K562 (cell line): Measurements from ENCODE around the gene OR2V2. TPM values are rescaled to one million over a fixed set of nuclear protein-coding genes. Genes with fewer than 3 reads are reported as not detected.

ENCODE experiments used
- ATF4 ChIP-seq: fragments of 450-650 bp; formaldehyde crosslinking; IDR thresholded peaks from 2 replicates; pipeline ENCODE4 v1.4.0; 2022; ENCODE audit warnings: mild to moderate bottlenecking, moderate library complexity
- ATF7 ChIP-seq: fragments of 450-650 bp; IDR thresholded peaks from 2 replicates; pipeline ENCODE4 v1.7.1; 2014; ENCODE audit warnings: mild to moderate bottlenecking, moderate library complexity
- CTBP1 ChIP-seq: fragments of 450-650 bp; IDR thresholded peaks from 2 replicates; pipeline ENCODE4 v1.6.1; 2016; ENCODE audit warnings: borderline replicate concordance
- CXXC5 ChIP-seq: fragments of 250-450 bp; sonication (Bioruptor Pico); IDR thresholded peaks from 2 replicates; pipeline ENCODE4 v1.8.0; 2022; ENCODE audit warnings: inconsistent platforms, mild to moderate bottlenecking, moderate library complexity
- FOXA1 ChIP-seq: fragments of 450-650 bp; IDR thresholded peaks from 2 replicates; pipeline ENCODE4 v1.6.1; 2016; ENCODE audit warnings: mild to moderate bottlenecking, borderline replicate concordance
- FOXK2 ChIP-seq, 2 experiments: fragments of 450-650 bp; IDR thresholded peaks in 1 of 2; conservative IDR thresholded peaks in 1 of 2; 2 replicates each; pipeline ENCODE4 v1.6.1; 2016; ENCODE audit warnings: low read depth in 2 of 2, mild to moderate bottlenecking in 1 of 2
- FUS ChIP-seq: fragments of 200-400 bp; formaldehyde crosslinking; optimal IDR thresholded peaks from 2 replicates; pipeline ENCODE3; 2017; ENCODE audit warnings: low read depth, low read length
- MCM3 ChIP-seq: fragments of 450-650 bp; IDR thresholded peaks from 2 replicates; pipeline ENCODE4 v1.6.1; 2016
- MLX ChIP-seq, 2 experiments: fragments of 450-650 bp in 1 of 2; sonication (generic) in 1 of 2; formaldehyde crosslinking; conservative IDR thresholded peaks; 2 replicates each; pipeline versions ENCODE4 v1.4.0 to v1.8.1; 2020 to 2022; ENCODE audit warnings: mild to moderate bottlenecking in 1 of 2, missing genetic modification reagents in 1 of 2
- NFIC ChIP-seq: fragments of 450-650 bp; IDR thresholded peaks from 2 replicates; pipeline ENCODE4 v1.6.1; 2017; ENCODE audit warnings: mild to moderate bottlenecking, inconsistent platforms
- NR1H2 ChIP-seq: sonication (generic); formaldehyde crosslinking; IDR thresholded peaks from 2 replicates; pipeline ENCODE4 v1.4.0; 2020; ENCODE audit warnings: mild to moderate bottlenecking, missing genetic modification reagents
- NR2F6 ChIP-seq: fragments of 450-650 bp; formaldehyde crosslinking; IDR thresholded peaks from 2 replicates; pipeline ENCODE4 v1.4.0; 2020; ENCODE audit warnings: mild to moderate bottlenecking
- POLR3G ChIP-seq: IDR thresholded peaks from 2 replicates; pipeline ENCODE4 v1.6.1; 2011; ENCODE audit not compliant: insufficient read length, insufficient replicate concordance; ENCODE audit errors: extremely low read depth
- SIRT6 ChIP-seq: IDR thresholded peaks from one replicate; pipeline ENCODE4 v1.6.1; 2012; ENCODE audit warnings: low read depth, mild to moderate bottlenecking, control low read depth, inconsistent platforms, low read length, moderate library complexity
- SMAD4 ChIP-seq: fragments of 250-450 bp; sonication (Bioruptor Pico); conservative IDR thresholded peaks from 2 replicates; pipeline ENCODE4 v1.8.0; 2021; ENCODE audit warnings: inconsistent platforms, mild to moderate bottlenecking, moderate library complexity
- SMARCE1 ChIP-seq: fragments of 450-650 bp; IDR thresholded peaks from 2 replicates; pipeline ENCODE4 v1.7.1; 2016; ENCODE audit warnings: mild to moderate bottlenecking
- THRA ChIP-seq: fragments of 450-650 bp; IDR thresholded peaks from 2 replicates; pipeline ENCODE4 v1.6.1; 2017; ENCODE audit warnings: mild to moderate bottlenecking, moderate library complexity
- ZNF232 ChIP-seq: sonication (generic); formaldehyde crosslinking; IDR thresholded peaks from 2 replicates; pipeline ENCODE4 v1.8.0; 2022; ENCODE audit warnings: mild to moderate bottlenecking, missing genetic modification reagents
- ZNF316 ChIP-seq: fragments of 450-650 bp; IDR thresholded peaks from 2 replicates; pipeline ENCODE4 v1.6.1; 2016
- ZNF444 ChIP-seq: fragments of 250-450 bp; sonication (Bioruptor Pico); IDR thresholded peaks from 2 replicates; pipeline ENCODE4 v1.4.0; 2020; ENCODE audit warnings: mild to moderate bottlenecking, moderate library complexity
- ZNF551 ChIP-seq: fragments of 250-450 bp; sonication (Bioruptor Pico); IDR thresholded peaks from 2 replicates; pipeline ENCODE4 v1.5.0; 2021; ENCODE audit warnings: mild to moderate bottlenecking, moderate library complexity
- polyA plus RNA-seq, 8 experiments: library from polyadenylated mRNA; depleted of rRNA in 4 of 8; stranded (reverse) in 5 of 8; unstranded in 3 of 8; fragments of >200 nt; fragmentation: Nextera tagmentation in 2 of 8; fragmentation: Illumina TruSeq in 1 of 8; extraction: Ambion mirVana in 2 of 8; extraction: Trizol in 1 of 8; gene quantifications; 2 replicates each; pipeline versions ENCODE4 v1.2.1 to v1.2.3, GENCODE V29; 2011 to 2014; ENCODE audit warnings: inconsistent platforms in 1 of 8, missing spikeins in 1 of 8
- total RNA-seq, 7 experiments: library from RNA; depleted of rRNA in 6 of 7; stranded (reverse); fragments of >200 nt in 6 of 7; fragmentation: Illumina TruSeq in 2 of 7; extraction: Trizol in 2 of 7; gene quantifications; 2 replicates each; pipeline versions ENCODE4 v1.2.1 to v1.2.3, GENCODE V29; 2011 to 2021; ENCODE audit warnings: low replicate concordance in 1 of 7
- TF ChIP-seq, protein P1 (sequence below): sonication (generic); IDR thresholded peaks from 2 replicates; pipeline ENCODE4 v1.6.1; 2016

Gene OR2V2
- total and polyA plus RNA-seq, 9 of the 15 experiments (the other 6 are each of a cell fraction or from before 2014, with no cell fraction given): 0.01 TPM; not detected in 8

GRCh38 chr5:181204826-181205760 is 57.7 kb downstream of the OR2V2 start, which contains the start of gene TRIM7 (continued):
- 0 out of 2 replicates have a peak, but pooled peaks have one; percentile 9 for TF ChIP-seq SMAD4 (CRISPR knock-in tag)
- no peak for TF ChIP-seq MCM3
- no peak for TF ChIP-seq SIRT6
- TF ChIP-seq ZNF316: no peak
- TF ChIP-seq SMARCE1: no peak
- peak; percentile 65; the same call in 1 of the 2 replicates for TF ChIP-seq CTBP1
- TF ChIP-seq NR1H2: no peak
- no peak for TF ChIP-seq NR2F6 (CRISPR knock-in tag)
- no peak for TF ChIP-seq THRA
- TF ChIP-seq ATF4 (CRISPR knock-in tag): no peak
- TF ChIP-seq FOXK2 (conservative IDR thresholded peaks at IDR 0.05 in 1 of 2, IDR thresholded peaks at IDR 0.05 in 1 of 2; ENCODE audit: low read depth in 2 of 2): no peak
- no peak for TF ChIP-seq POLR3G
- TF ChIP-seq ZNF551 (CRISPR knock-in tag): no peak
- TF ChIP-seq, protein P1, sequence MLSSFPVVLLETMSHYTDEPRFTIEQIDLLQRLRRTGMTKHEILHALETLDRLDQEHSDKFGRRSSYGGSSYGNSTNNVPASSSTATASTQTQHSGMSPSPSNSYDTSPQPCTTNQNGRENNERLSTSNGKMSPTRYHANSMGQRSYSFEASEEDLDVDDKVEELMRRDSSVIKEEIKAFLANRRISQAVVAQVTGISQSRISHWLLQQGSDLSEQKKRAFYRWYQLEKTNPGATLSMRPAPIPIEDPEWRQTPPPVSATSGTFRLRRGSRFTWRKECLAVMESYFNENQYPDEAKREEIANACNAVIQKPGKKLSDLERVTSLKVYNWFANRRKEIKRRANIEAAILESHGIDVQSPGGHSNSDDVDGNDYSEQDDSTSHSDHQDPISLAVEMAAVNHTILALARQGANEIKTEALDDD: no peak
- TF ChIP-seq NFIC: no peak
- no peak for TF ChIP-seq MLX (CRISPR knock-in tag; conservative IDR thresholded peaks at IDR 0.05)
- TF ChIP-seq FUS: peak; percentile 23
- 0 out of 2 replicates have a peak, but pooled peaks have one; percentile 12 for TF ChIP-seq ATF7
- 0 out of 2 replicates have a peak, but pooled peaks have one; percentile 46 for TF ChIP-seq ZNF232 (CRISPR knock-in tag)
- TF ChIP-seq CXXC5 (CRISPR knock-in tag): peak; percentile 46
- TF ChIP-seq FOXA1: no peak
- no peak for TF ChIP-seq ZNF444 (CRISPR knock-in tag)
